HUES48 (cell line): ENCODE data around the gene PCDH19.

ENCODE experiments used
- H3K27ac ChIP-seq: one replicate; pipeline ENCODE4 v1.7.0; 2013; ENCODE audit warnings: low read depth, low read length, inconsistent platforms
- H3K27me3 ChIP-seq: 2 replicates; pipeline ENCODE4 v1.6.1; 2013; ENCODE audit warnings: mild to moderate bottlenecking, low read length; ENCODE audit not compliant: control insufficient read depth, insufficient read depth
- H3K36me3 ChIP-seq: 2 replicates; pipeline ENCODE4 v1.6.1; 2013; ENCODE audit warnings: low read length; ENCODE audit not compliant: control insufficient read depth, insufficient read depth
- H3K4me1 ChIP-seq: 2 replicates; pipeline ENCODE4 v1.6.1; 2013; ENCODE audit warnings: mild to moderate bottlenecking, low read length; ENCODE audit not compliant: control insufficient read depth, insufficient read depth
- H3K4me3 ChIP-seq: 2 replicates; pipeline ENCODE4 v1.5.1; 2013; ENCODE audit warnings: mild to moderate bottlenecking, low read depth, low read length
- H3K9ac ChIP-seq: 2 replicates; pipeline ENCODE4 v1.6.1; 2013; ENCODE audit warnings: mild to moderate bottlenecking, low read depth, low read length, moderate library complexity
- H3K9me3 ChIP-seq: 2 replicates; pipeline ENCODE4 v1.6.1; 2013; ENCODE audit warnings: low read length; ENCODE audit not compliant: control insufficient read depth, insufficient read depth

PCDH19 gene

DNA sequence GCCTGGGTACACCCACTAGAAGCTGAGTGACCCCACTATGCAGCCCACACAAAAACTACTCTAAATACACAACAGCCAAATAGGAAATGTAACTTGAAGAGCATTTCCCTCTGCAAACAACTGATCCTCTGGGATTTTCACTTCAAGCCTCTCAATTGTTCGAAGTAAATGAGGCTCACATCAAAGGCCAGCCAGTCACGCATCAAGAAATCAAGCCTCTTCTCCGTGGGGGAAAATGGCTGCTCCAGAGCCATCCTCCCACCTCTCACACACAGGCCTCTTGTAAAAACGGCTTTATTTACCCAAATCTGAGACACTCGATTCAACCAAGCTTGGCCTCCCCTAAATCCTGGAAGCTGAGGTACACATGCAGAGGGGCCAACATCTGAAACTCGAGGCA, 14.3 kb downstream of the PCDH19 start:
- Histone ChIP-seq H3K9me3 (no peaks in the 10 kb centered on the region), H3K4me1 (peaks cover 16% of the 10 kb centered on the region), H3K36me3 (no peaks in the 10 kb centered on the region), H3K9ac (no peak overlapping the region), H3K4me3 (no peak overlapping the region), H3K27me3 (peaks cover 92% of the 10 kb centered on the region), H3K27ac (no peak overlapping the region)

DNA sequence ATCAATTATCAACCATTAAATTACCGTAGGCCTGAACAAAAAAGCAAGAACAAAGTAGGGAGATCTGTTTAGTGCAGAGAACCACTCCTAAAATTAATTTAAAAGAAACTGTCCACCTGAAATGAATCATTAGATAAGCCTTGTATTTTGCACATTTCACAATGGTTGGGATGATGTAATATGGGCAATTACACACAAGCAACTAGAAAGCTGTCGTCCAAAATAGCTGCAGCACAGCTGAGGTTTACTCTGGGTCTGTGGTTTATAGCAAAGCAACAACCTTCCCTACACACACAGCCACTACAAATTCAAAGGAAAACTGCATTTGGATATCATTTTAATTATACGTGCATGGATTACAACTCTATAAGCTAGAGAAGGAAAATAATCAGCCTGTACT, 28.5 kb downstream of the PCDH19 start:
- peaks cover 5% of the 10 kb centered on the region; the same call in 1 of the 2 replicates for H3K27me3 ChIP-seq
- H3K4me1 ChIP-seq, result peaks cover 9% of the 10 kb centered on the region
- H3K36me3 ChIP-seq, result no peaks in the 10 kb centered on the region
- H3K9me3 ChIP-seq, result no peaks in the 10 kb centered on the region
- no peak overlapping the region for H3K4me3 ChIP-seq
- H3K9ac ChIP-seq, result no peak overlapping the region
- no peak overlapping the region for H3K27ac ChIP-seq

DNA sequence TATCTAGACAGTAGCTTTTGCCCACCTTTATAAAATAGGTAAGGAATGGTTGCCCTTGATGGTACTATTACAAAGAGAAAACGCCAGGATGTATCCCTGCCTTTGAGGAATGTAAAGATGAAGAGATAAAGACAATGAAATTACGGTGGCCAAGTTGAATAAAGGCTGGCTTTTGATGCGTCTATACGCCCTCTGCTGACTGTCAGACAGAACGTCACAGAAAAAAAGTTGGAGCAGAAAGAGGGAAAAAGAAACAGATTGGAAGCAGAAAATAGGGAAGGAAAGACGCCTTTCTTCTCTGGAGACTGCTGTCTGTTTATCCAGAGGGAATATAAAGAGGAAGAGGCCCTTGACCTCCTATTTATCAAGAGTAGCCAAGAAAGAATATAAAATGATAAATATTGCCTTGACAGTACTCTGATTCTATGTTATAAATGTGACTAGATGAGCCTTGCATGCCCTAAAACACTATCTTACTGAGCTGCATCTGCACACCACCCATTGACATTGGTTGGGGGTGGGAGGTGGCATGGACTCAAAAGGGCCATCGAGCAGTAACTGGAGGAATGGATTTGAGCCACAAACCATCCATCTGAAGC, 30.6 kb downstream of the PCDH19 start:
- Histone ChIP-seq H3K9ac (no peak overlapping the region), H3K4me1 (peaks cover 9% of the 10 kb centered on the region), H3K27me3 (peaks cover 5% of the 10 kb centered on the region; the same call in 1 of the 2 replicates), H3K9me3 (no peaks in the 10 kb centered on the region), H3K4me3 (no peak overlapping the region), H3K27ac (no peak overlapping the region), H3K36me3 (no peaks in the 10 kb centered on the region)

DNA sequence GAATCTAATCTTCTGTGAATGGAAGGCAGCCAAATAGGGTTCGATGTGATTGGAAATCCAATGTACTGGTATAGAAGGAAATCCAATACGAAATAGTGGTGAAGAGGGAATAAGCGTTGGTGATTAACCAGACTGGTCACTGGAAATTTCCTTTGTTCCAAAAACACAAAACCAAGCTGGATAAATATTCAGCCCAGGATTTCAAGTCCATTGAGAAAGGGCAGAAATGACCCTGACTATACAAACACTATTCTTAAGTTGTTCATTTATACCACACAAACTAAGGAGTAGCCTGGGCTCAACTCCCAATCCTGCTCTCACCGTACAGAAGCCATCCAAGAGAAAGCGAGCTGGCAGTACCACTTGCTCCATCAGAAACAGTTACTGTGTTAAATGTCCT, 32.2 kb downstream of the PCDH19 start:
- no peaks in the 10 kb centered on the region for H3K36me3 ChIP-seq
- H3K4me3 ChIP-seq, result no peak overlapping the region
- H3K4me1 ChIP-seq, result peaks cover 9% of the 10 kb centered on the region
- H3K27me3 ChIP-seq, result peaks cover 5% of the 10 kb centered on the region; the same call in 1 of the 2 replicates
- no peak overlapping the region for H3K27ac ChIP-seq
- no peaks in the 10 kb centered on the region for H3K9me3 ChIP-seq
- no peak overlapping the region for H3K9ac ChIP-seq

DNA sequence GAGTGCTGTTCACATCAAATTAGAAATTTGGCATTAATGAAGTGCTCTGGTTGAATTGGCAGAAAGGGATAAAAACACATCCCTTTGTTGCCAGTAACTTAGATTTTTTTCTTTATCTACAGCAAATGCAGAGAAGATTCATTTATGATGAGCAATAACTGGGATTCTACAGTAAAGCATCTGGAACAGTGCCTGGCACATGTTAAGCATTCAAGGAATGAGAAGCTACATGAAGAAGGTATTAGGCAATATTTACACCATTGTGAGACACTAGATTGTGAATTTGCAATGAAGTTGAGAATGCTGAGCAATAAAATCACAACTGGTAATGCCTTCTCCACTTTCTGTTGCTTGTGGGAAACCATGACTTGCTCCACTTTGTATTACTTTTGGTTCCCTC, 33.5 kb downstream of the PCDH19 start:
- Histone ChIP-seq H3K9me3 (no peaks in the 10 kb centered on the region), H3K9ac (no peak overlapping the region), H3K27me3 (peaks cover 5% of the 10 kb centered on the region; the same call in 1 of the 2 replicates), H3K27ac (no peak overlapping the region), H3K36me3 (no peaks in the 10 kb centered on the region), H3K4me3 (no peak overlapping the region), H3K4me1 (peaks cover 9% of the 10 kb centered on the region)

DNA sequence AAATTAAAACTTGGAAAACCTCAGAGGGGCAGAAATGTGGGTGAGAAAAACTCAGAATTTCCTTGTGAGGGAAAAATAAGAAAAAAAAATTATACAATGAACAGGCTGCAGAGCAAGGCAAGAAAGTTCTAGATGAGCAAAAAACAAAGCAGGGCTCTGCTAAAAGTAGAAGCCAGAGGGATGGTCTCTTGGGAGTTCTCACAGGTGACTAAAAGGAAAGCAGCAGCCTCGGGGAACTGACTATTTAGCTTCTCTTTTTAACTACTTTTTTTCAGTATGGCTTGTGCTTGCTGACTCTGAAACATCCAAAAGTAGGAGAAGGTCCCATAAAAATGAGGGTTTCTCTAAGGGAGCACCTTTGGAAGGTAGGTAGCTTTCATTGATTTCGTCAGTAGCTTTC, 36.4 kb downstream of the PCDH19 start:
- Histone ChIP-seq H3K4me3 (no peak overlapping the region), H3K27ac (no peak overlapping the region), H3K36me3 (no peaks in the 10 kb centered on the region), H3K4me1 (no peaks in the 10 kb centered on the region), H3K27me3 (peaks cover 3% of the 10 kb centered on the region; the same call in 1 of the 2 replicates), H3K9me3 (no peaks in the 10 kb centered on the region), H3K9ac (no peak overlapping the region)

DNA sequence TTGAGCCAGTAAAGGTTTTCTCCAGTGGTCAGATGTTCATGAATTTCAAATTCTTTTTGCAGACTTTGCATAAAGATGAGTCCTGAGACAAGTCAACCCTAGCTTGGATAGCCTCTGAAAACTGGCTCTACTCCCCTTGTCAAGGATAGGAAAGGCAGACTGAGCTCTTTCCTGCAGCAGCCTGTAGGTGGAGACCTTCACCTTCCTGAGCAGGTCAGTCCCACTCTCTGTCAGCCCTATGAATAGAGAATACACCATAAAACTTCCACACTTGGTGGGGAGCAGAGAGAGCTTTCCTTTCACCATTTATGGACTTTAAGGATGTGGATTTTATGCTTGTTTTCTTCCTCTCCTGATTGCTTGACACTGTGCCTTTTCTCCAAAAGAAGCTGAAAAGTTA, 41.9 kb downstream of the PCDH19 start:
- H3K9me3 ChIP-seq, result no peaks in the 10 kb centered on the region
- H3K27ac ChIP-seq, result no peak overlapping the region
- no peaks in the 10 kb centered on the region for H3K36me3 ChIP-seq
- H3K4me3 ChIP-seq, result no peak overlapping the region
- peaks cover 14% of the 10 kb centered on the region for H3K27me3 ChIP-seq
- no peak overlapping the region for H3K9ac ChIP-seq
- peaks cover 11% of the 10 kb centered on the region for H3K4me1 ChIP-seq

DNA sequence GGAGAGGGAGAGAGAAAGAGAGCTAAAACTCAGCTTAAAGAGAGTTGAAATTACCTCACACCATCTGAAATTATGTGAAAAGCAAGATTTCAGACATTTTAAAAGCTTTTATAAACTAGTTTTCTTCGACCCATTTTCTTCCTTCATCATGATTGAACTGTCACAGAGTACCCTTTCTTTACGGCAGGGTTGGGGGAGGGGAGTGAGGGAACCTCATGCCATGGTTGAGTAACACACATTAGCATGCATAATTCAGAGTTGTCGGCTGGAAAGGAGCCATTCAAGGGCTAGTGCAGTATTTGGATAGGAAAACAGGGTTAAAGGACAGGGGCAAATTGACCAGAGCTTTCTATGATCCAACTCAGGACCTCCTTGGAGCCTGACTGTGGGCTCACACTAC, 46.2 kb downstream of the PCDH19 start:
- Histone ChIP-seq H3K27me3 (peaks cover 14% of the 10 kb centered on the region), H3K9me3 (no peaks in the 10 kb centered on the region), H3K4me1 (peaks cover 11% of the 10 kb centered on the region), H3K4me3 (no peak overlapping the region), H3K27ac (no peak overlapping the region), H3K9ac (no peak overlapping the region), H3K36me3 (no peaks in the 10 kb centered on the region)

DNA sequence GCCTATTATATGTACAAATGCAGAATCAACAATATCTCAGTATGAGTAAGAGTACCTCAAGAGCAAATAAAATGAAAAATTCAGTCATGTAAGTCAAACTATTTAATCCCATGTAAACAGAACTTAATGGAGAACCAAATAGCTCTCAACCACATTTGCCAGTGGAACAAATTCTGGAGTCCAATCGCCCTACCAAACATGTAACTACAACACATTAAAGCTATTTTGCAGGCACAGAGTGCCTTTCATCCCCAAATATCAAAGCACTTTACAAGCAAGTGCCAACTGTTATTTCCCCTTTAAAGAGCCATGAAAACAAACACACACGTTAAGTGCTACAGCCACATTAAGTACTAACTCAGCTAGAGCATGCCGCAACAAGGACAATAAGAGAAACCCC, 51.3 kb downstream of the PCDH19 start:
- Histone ChIP-seq H3K9me3 (no peaks in the 10 kb centered on the region), H3K27ac (no peak overlapping the region), H3K4me3 (no peak overlapping the region), H3K9ac (no peak overlapping the region), H3K36me3 (no peaks in the 10 kb centered on the region), H3K27me3 (peaks cover 11% of the 10 kb centered on the region), H3K4me1 (peaks cover 1% of the 10 kb centered on the region)

DNA sequence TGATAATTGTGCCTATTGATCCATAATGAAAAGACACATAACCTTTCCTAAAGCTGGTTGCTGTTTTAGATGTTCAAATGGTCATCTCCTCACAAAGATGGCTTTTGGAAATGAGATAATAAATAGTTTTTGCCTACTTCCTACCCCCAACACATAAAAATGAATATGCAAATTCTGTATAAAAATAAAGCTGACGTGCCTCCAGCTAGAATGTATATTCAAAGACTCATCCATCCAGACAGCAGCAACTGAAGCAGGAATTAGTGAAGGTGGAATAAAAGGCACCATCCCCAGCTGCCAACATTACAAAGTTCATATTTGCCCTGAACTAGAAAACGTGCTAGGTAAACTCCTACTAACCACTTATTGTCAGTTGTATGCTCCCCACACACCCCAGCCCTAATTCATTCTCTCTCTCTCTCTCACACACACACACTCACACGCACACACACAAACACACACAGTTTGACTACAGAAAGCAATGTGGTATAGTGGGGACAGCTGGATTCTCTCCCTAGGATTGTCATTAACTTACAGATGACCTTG, 53.6 kb downstream of the PCDH19 start:
- Histone ChIP-seq H3K27me3 (peaks cover 33% of the 10 kb centered on the region), H3K36me3 (no peaks in the 10 kb centered on the region), H3K27ac (no peak overlapping the region), H3K4me3 (no peak overlapping the region), H3K9me3 (no peaks in the 10 kb centered on the region), H3K4me1 (peaks cover 1% of the 10 kb centered on the region), H3K9ac (no peak overlapping the region)

DNA sequence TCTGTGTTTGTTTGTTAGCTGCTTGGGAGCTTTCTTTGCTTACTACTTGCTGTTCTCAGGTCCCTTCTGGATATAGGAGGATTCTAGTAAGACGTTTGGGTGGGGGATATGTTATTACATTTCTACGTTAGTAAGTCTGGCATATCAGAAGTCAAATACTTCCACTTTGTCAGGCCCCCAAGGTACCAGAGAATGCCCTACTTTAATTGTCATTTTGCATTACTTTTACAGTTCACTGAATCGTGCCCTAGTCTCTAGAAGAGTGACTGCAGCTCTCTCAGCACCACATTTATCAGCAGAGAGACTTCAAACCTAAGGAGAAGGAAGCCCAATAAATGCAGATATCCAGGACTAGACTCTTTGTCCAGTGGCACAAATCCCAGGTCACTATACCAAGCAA, 54.4 kb downstream of the PCDH19 start:
- no peaks in the 10 kb centered on the region for H3K9me3 ChIP-seq
- no peak overlapping the region for H3K4me3 ChIP-seq
- H3K27ac ChIP-seq, result no peak overlapping the region
- H3K27me3 ChIP-seq, result peaks cover 35% of the 10 kb centered on the region
- H3K4me1 ChIP-seq, result peaks cover 8% of the 10 kb centered on the region
- no peaks in the 10 kb centered on the region for H3K36me3 ChIP-seq
- no peak overlapping the region for H3K9ac ChIP-seq
